Trophoblast cell (in vitro differentiated cells and primary cell): ENCODE results near the gene SULT6B1.

Source experiments
- DNase-seq, 2 donors: peaks; one replicate each; pipeline ENCODE4 v3.0.0-alpha.2; 2016
- H2AFZ ChIP-seq: 2 replicates; pipeline ENCODE4 v1.6.1; 2013; ENCODE audit warnings: low read length, moderate library complexity, mild to moderate bottlenecking; ENCODE audit not compliant: insufficient read depth, poor library complexity
- H2AK5ac ChIP-seq: 2 replicates; pipeline ENCODE4 v1.6.1; 2013; ENCODE audit warnings: mild to moderate bottlenecking, low read length
- H2BK120ac ChIP-seq: 2 replicates; pipeline ENCODE4 v1.6.1; 2013; ENCODE audit warnings: low read length, mild to moderate bottlenecking, moderate library complexity; ENCODE audit not compliant: insufficient read depth, poor library complexity
- H2BK12ac ChIP-seq: 2 replicates; pipeline ENCODE4 v1.6.1; 2013; ENCODE audit warnings: mild to moderate bottlenecking, low read length, moderate library complexity
- H2BK5ac ChIP-seq: 2 replicates; pipeline ENCODE4 v1.6.1; 2013; ENCODE audit warnings: low read length, low read depth, moderate library complexity, mild to moderate bottlenecking; ENCODE audit not compliant: poor library complexity
- H3K14ac ChIP-seq: 2 replicates; pipeline ENCODE4 v1.6.1; 2013; ENCODE audit warnings: mild to moderate bottlenecking, low read length
- H3K18ac ChIP-seq: 2 replicates; pipeline ENCODE4 v1.6.1; 2013; ENCODE audit warnings: mild to moderate bottlenecking, low read length
- H3K23ac ChIP-seq: 2 replicates; pipeline ENCODE4 v1.6.1; 2013; ENCODE audit warnings: low read length
- H3K27ac ChIP-seq: 2 replicates; pipeline ENCODE4 v1.5.1; 2013; ENCODE audit warnings: low read depth, mild to moderate bottlenecking, inconsistent platforms, low read length, moderate library complexity
- H3K27me3 ChIP-seq: 2 replicates; pipeline ENCODE4 v1.6.1; 2013; ENCODE audit warnings: inconsistent platforms, mild to moderate bottlenecking, low read length, moderate library complexity; ENCODE audit not compliant: insufficient read depth
- H3K36me3 ChIP-seq, 2 experiments: 1 replicate in 1 of 2; 2 replicates in 1 of 2; pipeline ENCODE4 v1.6.1; 2013; ENCODE audit warnings: low read length in 2 of 2, mild to moderate bottlenecking in 2 of 2, moderate library complexity in 1 of 2; ENCODE audit not compliant: insufficient read depth in 2 of 2, control insufficient read depth in 1 of 2
- H3K4ac ChIP-seq: 2 replicates; pipeline ENCODE4 v1.6.1; 2013; ENCODE audit warnings: low read depth, mild to moderate bottlenecking, low read length, moderate library complexity
- H3K4me1 ChIP-seq, 2 experiments: 1 replicate in 1 of 2; 2 replicates in 1 of 2; pipeline ENCODE4 v1.6.1; 2013; ENCODE audit warnings: low read length in 2 of 2, mild to moderate bottlenecking in 2 of 2, moderate library complexity in 1 of 2; ENCODE audit not compliant: insufficient read depth in 2 of 2, control insufficient read depth in 1 of 2
- H3K4me2 ChIP-seq: 2 replicates; pipeline ENCODE4 v1.6.1; 2013; ENCODE audit warnings: inconsistent platforms, mild to moderate bottlenecking, low read length, moderate library complexity
- H3K4me3 ChIP-seq: 2 replicates; pipeline ENCODE4 v1.5.1; 2013; ENCODE audit warnings: mild to moderate bottlenecking, low read depth, low read length, inconsistent platforms
- H3K79me1 ChIP-seq: one replicate; pipeline ENCODE4 v1.6.1; 2013; ENCODE audit warnings: low read length
- H3K79me2 ChIP-seq: 2 replicates; pipeline ENCODE4 v1.6.1; 2013; ENCODE audit warnings: low read length, mild to moderate bottlenecking; ENCODE audit not compliant: control insufficient read depth, insufficient read depth, poor library complexity
- H3K9ac ChIP-seq: 2 replicates; pipeline ENCODE4 v1.6.1; 2013; ENCODE audit warnings: mild to moderate bottlenecking, low read length
- H3K9me3 ChIP-seq: 2 replicates; pipeline ENCODE4 v1.6.1; 2013; ENCODE audit warnings: low read depth, mild to moderate bottlenecking, control low read depth, inconsistent platforms, low read length; ENCODE audit not compliant: insufficient read depth
- H4K12ac ChIP-seq: 2 replicates; pipeline ENCODE4 v1.6.1; 2013; ENCODE audit warnings: low read depth, mild to moderate bottlenecking, low read length, moderate library complexity
- H4K8ac ChIP-seq: 2 replicates; pipeline ENCODE4 v1.6.1; 2013; ENCODE audit warnings: low read depth, mild to moderate bottlenecking, low read length, moderate library complexity
- H4K91ac ChIP-seq: one replicate; pipeline ENCODE4 v1.6.1; 2013; ENCODE audit warnings: low read depth, mild to moderate bottlenecking, low read length, moderate library complexity
- WGBS: extraction: QIAGEN DNeasy Blood & Tissue Kit; methylation state at CpG from one replicate; pipeline ENCODE4 v1.1.7; 2013; ENCODE audit warnings: missing lambda C conversion rate; ENCODE audit not compliant: insufficient read length, insufficient coverage; ENCODE audit errors: extremely low coverage; 5-methylcytosine and 5-hydroxymethylcytosine counted together

The SULT6B1 gene

GRCh38 chr2:37156857-37157714 is 31.4 kb downstream of the SULT6B1 start, which contains the start of gene EIF2AK2:
EIF2AK2 (minus strand) TSS chr2:37156980; CDS start chr2:37147806, 9,174 bp downstream.
- H3K79me2 ChIP-seq, result peaks cover 2% of the 10 kb centered on the region
- H3K18ac ChIP-seq, result peak within 1 kb of the TSS; percentile 81
- H3K9ac ChIP-seq, result peak within 1 kb of the TSS; percentile 30
- H3K79me1 ChIP-seq, result peaks cover 4% of the 10 kb centered on the region
- no peak within 1 kb of the TSS for H2BK12ac ChIP-seq
- peak within 1 kb of the TSS; percentile 12 for H2BK5ac ChIP-seq
- peak within 1 kb of the TSS; percentile 39 for H3K4ac ChIP-seq
- H3K4me3 ChIP-seq, result peak within 1 kb of the TSS; percentile 80
- H3K9me3 ChIP-seq, result no peaks in the 10 kb centered on the region
- H3K36me3 ChIP-seq, result peaks cover 0 to 2% of the 10 kb centered on the region in 2 experiments
- peak within 1 kb of the TSS; percentile 51 for H3K27ac ChIP-seq
- H3K14ac ChIP-seq, result peak within 1 kb of the TSS; percentile 72
- H4K91ac ChIP-seq, result peak within 1 kb of the TSS; percentile 90
- H3K4me2 ChIP-seq, result peak within 1 kb of the TSS; percentile 65
- WGBS, result no CpG with 5 or more reads among the region's 55 CpGs
- no peaks in the 10 kb centered on the region for H3K27me3 ChIP-seq
- no peak within 1 kb of the TSS for H3K23ac ChIP-seq
- DNase-seq, result peak; percentile 79 to 87
- H2AK5ac ChIP-seq, result peak within 1 kb of the TSS; percentile 26
- H3K4me1 ChIP-seq, result peaks cover 2 to 8% of the 10 kb centered on the region in 2 experiments
- H4K12ac ChIP-seq, result peak within 1 kb of the TSS; percentile 81
- peak within 1 kb of the TSS; percentile 99 for H2AFZ ChIP-seq
- peak within 1 kb of the TSS; percentile 41 for H2BK120ac ChIP-seq
- H4K8ac ChIP-seq, result peak within 1 kb of the TSS; percentile 77

- Histone ChIP-seq H2BK12ac (no peak overlapping the region), H3K4me1 (peaks cover 2 to 8% of the 10 kb centered on the region in 2 experiments), H4K91ac (peak overlapping the region; percentile 90), H4K8ac (peak overlapping the region; percentile 77), H2BK5ac (peak overlapping the region; percentile 12), H2AK5ac (no peak overlapping the region), H3K4me3 (peak overlapping the region; percentile 80), H4K12ac (peak overlapping the region; percentile 81), H3K9me3 (no peaks in the 10 kb centered on the region), H3K4ac (peak overlapping the region; percentile 39), H3K27ac (peak overlapping the region; percentile 51), H2AFZ (peak overlapping the region; percentile 99), H3K9ac (peak overlapping the region; percentile 30), H3K4me2 (peak overlapping the region; percentile 65), H3K27me3 (no peaks in the 10 kb centered on the region), H3K23ac (no peak overlapping the region), H3K79me2 (peaks cover 2% of the 10 kb centered on the region), H2BK120ac (peak overlapping the region; percentile 41), H3K79me1 (peaks cover 4% of the 10 kb centered on the region), H3K18ac (peak overlapping the region; percentile 81), H3K36me3 (peaks cover 0 to 2% of the 10 kb centered on the region in 2 experiments), H3K14ac (peak overlapping the region; percentile 72)
- no CpG with 5 or more reads among the region's 27 CpGs for WGBS
- peak; percentile 29 to 51 for DNase-seq
Measured at GRCh38 chr2:37156071-37156856, 32.2 kb downstream of the SULT6B1 start.

DNA sequence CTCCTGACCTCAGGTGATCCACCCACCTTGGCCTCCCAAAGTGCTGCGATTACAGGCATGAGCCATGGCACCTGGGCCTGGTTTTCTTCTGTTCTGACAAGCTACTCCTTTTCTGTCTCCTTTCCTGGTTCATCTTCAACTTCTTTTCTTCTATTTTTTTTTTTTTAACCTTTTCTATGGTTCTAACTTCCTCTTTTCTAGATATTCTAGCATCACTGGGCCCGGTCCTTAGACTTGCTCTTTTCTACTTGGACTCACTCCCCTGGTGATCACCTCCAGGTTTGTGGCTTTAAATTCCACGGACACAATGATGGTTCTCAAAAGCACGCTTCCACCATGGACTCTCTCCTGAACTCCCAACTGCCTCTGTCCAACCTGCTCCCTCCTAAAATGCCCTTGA is 33.7 kb downstream of the SULT6B1 start:
- H3K79me1 ChIP-seq, result peaks cover 4% of the 10 kb centered on the region
- peaks cover 2% of the 10 kb centered on the region for H3K79me2 ChIP-seq
- H3K9me3 ChIP-seq, result no peaks in the 10 kb centered on the region
- H4K8ac ChIP-seq, result no peak overlapping the region
- no peak overlapping the region for H4K12ac ChIP-seq
- H2BK12ac ChIP-seq, result no peak overlapping the region
- H3K4me3 ChIP-seq, result no peak overlapping the region
- no peak overlapping the region for H3K4me2 ChIP-seq
- H3K27ac ChIP-seq, result no peak overlapping the region
- peak overlapping the region; percentile 55 for H3K4ac ChIP-seq
- no peaks in the 10 kb centered on the region for H3K27me3 ChIP-seq
- H3K18ac ChIP-seq, result peak overlapping the region; percentile 75
- peaks cover 2 to 8% of the 10 kb centered on the region in 2 experiments for H3K4me1 ChIP-seq
- no peak overlapping the region for H2AK5ac ChIP-seq
- no peak overlapping the region for H3K23ac ChIP-seq
- whole genome bisulfite sequencing, result no CpG with 5 or more reads among the region's 4 CpGs
- H3K9ac ChIP-seq, result no peak overlapping the region
- no peak overlapping the region for H4K91ac ChIP-seq
- no peak overlapping the region for H2BK120ac ChIP-seq
- no peak overlapping the region for H3K14ac ChIP-seq
- DNase-seq, result no peak
- H3K36me3 ChIP-seq, result peaks cover 0 to 2% of the 10 kb centered on the region in 2 experiments
- no peak overlapping the region for H2BK5ac ChIP-seq
- no peak overlapping the region for H2AFZ ChIP-seq

DNA sequence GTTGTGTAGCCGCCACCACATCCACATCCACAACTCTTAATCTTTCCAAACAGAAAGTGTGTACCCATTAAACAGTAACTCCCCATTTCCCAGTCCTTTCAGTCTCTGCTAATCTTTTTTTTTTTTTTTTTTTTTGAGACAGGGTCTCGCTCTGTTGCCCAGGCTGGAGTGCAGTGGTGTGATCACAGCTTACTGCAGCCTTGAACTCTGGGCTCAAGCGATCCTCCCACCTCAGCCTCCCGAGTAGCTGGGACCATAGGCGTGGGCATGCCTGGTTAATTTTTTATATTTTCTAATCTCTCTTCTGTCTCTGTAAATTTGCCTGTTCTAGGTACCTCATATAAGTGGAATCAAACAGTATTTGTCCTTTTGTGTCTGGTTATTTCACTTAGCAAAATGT is 35.2 kb downstream of the SULT6B1 start:
- H2AFZ ChIP-seq, result no peak overlapping the region
- H3K79me2 ChIP-seq, result peaks cover 2% of the 10 kb centered on the region

More for the DNA sequence above, 35.2 kb downstream of the SULT6B1 start:
- H4K12ac ChIP-seq, result no peak overlapping the region
- H3K27ac ChIP-seq, result no peak overlapping the region
- H3K36me3 ChIP-seq, result peaks cover 0 to 2% of the 10 kb centered on the region in 2 experiments
- no peak overlapping the region for H2BK12ac ChIP-seq
- H3K79me1 ChIP-seq, result peaks cover 4% of the 10 kb centered on the region
- H3K4me2 ChIP-seq, result no peak overlapping the region
- H2AK5ac ChIP-seq, result no peak overlapping the region
- no peak overlapping the region for H3K18ac ChIP-seq
- H3K4ac ChIP-seq, result no peak overlapping the region
- H3K27me3 ChIP-seq, result no peaks in the 10 kb centered on the region
- H3K14ac ChIP-seq, result no peak overlapping the region
- peaks cover 2 to 8% of the 10 kb centered on the region in 2 experiments for H3K4me1 ChIP-seq
- H4K91ac ChIP-seq, result no peak overlapping the region
- H3K4me3 ChIP-seq, result no peak overlapping the region
- no peak overlapping the region for H3K9ac ChIP-seq
- no peak overlapping the region for H2BK5ac ChIP-seq
- DNase-seq, result no peak
- H3K23ac ChIP-seq, result no peak overlapping the region
- no peaks in the 10 kb centered on the region for H3K9me3 ChIP-seq
- H4K8ac ChIP-seq, result no peak overlapping the region
- no CpG with 5 or more reads among the region's 5 CpGs for WGBS
- H2BK120ac ChIP-seq, result no peak overlapping the region
